Endometrial microvascular endothelial cells (primary cell): Measurements from ENCODE around the gene FLNB. TPM values are rescaled to one million over a fixed set of nuclear protein-coding genes. Genes with fewer than 3 reads are reported as not detected.

ENCODE experiments used
- in situ Hi-C: cut with HindIII; loops from 2 replicates; pipeline ENCODE4 v1.10.0; 2017; ENCODE audit warnings: low sequenced_read_pairs, low pct_unique_long_range_greater_than_20kb; ENCODE audit errors: inconsistent ontology term
- total RNA-seq: library from RNA; depleted of rRNA; stranded (reverse); fragments of >200 nt; gene quantifications from one replicate; pipeline ENCODE4 v1.2.3, GENCODE V29; 2015; ENCODE audit errors: inconsistent ontology term

Gene FLNB
- 503 TPM for total RNA-seq

GRCh38 chr3:58008141-58009025, at the start of gene FLNB:
Gene FLNB, plus strand, starts transcription at chr3:58008422. Its CDS starts 143 bp downstream, at chr3:58008565.
- in situ Hi-C loops, result no loop called here

DNA sequence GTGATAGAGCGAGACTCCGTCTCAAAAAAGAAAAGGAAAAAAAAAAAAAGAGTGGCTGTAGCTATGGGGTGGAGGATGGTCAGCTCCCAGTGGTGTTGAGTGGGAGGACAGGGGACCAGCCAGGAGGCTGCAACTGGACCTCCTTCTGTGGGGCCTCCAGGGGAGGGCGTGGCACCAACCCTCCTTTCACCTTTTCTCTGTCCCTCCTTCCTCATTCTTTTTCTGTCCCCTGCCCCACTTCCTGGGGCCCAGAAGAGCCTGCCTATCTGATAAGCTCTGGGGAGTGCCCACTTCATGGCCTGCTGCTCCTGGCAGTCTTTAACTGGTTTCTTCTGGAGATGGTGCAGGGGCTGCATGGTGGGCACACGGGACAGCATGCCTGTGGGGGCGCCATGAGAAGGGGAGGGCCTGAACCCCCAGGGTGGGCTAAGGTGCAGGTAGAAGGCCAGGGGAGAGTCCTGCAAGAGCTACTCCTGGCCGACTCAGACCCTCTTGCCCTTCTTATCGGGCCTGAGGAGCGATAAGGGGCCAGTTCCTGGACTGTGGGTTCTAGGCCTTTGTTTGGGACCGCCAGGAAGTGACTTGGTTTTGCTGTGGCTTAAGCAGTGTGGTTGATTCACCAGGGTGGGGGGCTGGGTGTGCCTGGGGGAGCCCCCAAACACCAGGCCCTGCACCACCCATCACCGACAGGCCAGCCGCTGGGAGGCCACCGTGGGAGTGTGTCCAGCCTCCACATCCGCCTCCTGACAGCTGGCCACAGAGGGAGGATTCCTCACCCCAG, 49.4 kb upstream of the FLNB start:
- in situ Hi-C loops, result no loop called here

GRCh38 chr3:57959423-57960173, 48.6 kb upstream of the FLNB start:
- in situ Hi-C loops, result no loop called here

- in situ Hi-C loops, result no loop called here
Measured at GRCh38 chr3:57960174-57960505, 48.1 kb upstream of the FLNB start.

DNA sequence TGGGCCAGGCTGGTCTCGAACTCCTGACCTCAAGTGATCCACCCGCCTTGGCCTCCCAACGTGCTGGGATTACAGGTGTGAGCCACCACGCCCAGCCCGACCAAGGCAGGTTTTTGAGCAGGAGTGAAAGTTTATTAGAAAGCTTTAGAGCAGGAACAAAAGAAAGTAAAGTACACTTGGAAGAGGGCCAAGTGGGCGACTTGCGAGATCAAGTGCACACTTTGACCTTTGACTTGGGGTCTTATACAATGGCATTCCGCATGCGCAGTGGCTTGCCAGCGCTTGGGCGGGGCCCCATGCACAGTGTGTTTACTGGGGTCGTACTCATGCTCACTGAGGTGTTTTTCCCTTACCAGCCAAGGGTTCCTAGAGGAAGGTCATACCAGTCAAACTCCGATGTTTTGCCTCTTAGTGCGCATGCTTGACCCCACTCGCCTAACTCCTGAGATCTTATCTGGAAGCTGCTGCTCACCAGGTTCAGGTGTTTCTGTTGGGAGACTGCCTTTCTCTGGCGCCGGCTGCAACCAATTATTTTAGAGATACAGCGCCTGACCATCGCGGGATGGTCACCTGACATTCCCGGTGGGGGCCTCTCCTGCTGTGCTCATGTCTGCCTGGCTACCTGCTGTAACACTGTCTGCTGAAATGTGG, 46.9 kb upstream of the FLNB start:
- in situ Hi-C loops, result no loop called here

- in situ Hi-C loops, result no loop called here
Measured at GRCh38 chr3:57961828-57962447, 46.3 kb upstream of the FLNB start.

DNA sequence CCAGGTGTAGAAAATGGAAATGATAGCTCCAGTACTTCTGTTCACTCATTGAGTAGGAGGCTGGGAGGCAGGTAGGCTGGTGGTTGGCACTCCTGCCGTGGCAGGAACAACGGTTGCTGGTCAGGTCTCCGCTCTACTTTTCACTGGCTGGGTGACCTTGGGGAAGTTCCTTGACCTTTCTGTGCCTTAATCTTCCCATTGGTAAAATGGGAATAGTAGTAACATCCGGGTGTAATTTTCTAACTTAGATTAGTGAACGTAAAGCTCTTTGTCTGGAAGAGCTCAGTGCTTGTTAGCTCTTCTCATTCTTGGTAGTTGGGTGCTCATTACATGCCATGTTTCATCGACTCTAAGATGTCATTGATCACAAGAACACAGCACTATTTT, 45.8 kb upstream of the FLNB start:
- in situ Hi-C loops, result no loop called here

DNA sequence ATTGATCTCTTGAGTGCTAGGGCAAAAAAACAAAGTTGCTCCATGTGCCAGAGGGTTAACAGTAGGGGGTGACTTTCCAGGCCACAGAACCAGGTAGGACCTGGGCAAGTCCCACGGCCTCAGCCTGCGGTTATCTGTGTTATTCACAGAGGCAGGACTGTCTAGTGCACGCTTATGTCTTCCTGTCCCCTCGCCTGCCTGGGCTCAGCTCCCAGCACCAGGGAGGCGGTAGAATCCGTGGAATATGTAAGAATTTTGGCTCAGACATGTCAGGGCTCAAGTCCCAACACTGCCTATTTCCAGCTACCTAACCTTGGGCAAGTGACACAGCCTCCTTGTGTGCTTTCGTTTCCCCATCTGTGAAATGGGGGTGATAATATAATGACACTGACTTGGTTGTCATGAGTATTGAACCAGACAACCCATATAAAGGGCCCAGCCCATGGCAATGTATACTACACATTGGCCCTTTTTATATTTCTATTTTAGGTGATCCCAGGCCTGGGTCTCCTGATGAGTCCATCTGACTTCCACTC, 44.3 kb upstream of the FLNB start:
- in situ Hi-C loops, result no loop called here

DNA sequence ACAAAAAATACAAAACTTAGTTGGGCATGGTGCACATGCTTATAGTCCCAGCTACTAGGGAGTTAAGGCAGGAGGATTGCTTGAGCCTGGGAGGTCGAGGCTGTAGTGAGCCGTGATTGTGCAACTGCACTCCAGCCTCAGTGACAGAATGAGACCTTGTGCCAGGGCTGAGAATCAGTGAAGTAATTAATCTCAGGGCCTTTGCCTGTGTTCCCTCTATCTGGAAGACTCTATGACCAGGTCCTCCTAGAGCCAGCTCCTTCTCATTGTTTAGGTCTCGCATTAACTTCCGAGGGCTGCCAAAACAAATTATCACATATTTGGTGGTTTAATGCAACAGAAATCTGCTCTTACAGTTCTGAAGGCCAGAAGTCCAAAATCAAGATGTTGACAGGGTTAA, 41.4 kb upstream of the FLNB start:
- in situ Hi-C loops, result no loop called here

DNA sequence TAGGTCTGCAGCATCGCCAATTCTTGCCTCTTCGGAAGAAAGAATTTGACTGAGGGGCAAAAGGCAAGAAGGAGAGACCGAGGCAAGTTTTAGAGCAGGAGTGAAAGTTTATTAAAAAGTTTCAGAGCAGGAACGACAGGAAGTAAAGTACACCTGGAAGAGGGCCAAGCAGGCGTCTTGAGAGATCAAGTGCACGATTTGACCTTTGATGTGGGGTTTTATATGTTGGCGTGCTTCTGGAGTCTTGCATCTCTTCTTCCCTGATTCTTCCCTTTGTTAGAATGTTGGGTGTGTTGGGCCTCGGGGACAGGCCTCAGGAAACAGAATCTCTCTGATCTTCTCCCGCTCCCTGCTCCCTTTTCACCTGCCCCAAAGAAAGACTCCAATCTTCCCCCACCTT, 40.6 kb upstream of the FLNB start:
- in situ Hi-C loops, result no loop called here

GRCh38 chr3:57968501-57968900, 39.7 kb upstream of the FLNB start:
- in situ Hi-C loops, result no loop called here

- in situ Hi-C loops, result no loop called here
Measured at GRCh38 chr3:57971975-57972374, 36.2 kb upstream of the FLNB start.

DNA sequence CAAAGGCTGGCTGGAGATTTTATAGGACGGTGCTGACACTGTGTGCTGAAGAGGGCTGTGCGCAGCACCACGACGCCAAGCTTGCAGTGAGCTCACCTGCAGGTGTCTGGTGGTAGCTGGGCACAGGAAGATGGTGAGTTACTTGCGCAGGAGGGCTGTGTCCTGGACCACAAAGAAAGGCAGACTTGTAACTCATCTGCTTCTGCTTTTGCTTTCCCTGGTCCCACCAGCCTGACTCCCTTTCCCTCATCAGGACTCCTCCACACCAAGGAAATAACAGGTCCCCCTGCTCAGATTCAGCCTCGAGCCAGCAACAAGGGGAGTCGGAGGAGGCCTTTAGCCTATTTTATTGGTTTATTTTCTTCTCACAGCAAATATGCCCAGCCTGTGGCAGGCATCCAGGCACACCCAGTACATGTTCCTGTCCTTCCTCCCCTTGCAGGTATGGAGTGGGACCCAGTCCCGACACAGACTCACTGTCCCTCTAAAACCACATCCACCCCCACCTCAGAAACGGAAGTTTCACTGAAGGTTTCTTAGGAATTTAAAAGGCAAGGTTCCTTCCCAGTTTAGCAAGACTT, 35.6 kb upstream of the FLNB start:
- in situ Hi-C loops, result no loop called here

DNA sequence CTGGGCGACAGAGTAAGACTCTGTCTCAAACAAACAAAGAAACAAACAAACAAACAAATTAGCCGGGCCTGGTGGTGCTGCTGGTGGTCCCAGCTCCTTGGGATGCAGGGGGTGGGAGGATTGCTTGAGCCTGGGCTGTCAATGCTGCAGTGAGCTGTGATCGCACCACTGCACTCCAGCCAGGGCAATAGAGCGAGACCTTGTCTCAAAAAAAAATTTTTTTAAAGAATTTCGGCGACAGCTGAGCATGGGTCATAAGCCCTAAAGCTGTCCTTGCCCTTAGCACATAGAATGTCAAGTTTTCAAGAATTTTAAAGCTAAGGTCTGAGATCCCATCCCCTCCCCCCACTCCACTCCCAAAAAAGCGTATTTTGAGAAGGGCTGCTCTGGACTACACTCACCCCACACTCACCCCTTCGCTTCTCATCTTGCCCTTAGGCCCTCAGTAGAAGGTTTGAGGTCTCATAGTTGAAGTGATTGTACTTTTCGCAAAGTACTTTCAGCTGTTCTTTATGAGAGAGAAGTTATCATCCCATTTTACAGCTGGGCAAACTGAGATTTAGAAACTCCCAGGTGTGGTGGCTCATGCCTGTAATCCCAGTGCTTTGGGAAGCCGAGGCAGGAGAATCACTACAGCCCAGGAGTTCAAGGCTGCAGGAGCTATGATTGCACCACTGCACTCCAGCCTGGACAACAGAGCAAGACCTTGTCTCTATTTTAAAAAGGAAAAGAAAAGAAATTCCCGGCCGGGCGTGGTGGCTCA, 34.3 kb upstream of the FLNB start:
- in situ Hi-C loops, result no loop called here

DNA sequence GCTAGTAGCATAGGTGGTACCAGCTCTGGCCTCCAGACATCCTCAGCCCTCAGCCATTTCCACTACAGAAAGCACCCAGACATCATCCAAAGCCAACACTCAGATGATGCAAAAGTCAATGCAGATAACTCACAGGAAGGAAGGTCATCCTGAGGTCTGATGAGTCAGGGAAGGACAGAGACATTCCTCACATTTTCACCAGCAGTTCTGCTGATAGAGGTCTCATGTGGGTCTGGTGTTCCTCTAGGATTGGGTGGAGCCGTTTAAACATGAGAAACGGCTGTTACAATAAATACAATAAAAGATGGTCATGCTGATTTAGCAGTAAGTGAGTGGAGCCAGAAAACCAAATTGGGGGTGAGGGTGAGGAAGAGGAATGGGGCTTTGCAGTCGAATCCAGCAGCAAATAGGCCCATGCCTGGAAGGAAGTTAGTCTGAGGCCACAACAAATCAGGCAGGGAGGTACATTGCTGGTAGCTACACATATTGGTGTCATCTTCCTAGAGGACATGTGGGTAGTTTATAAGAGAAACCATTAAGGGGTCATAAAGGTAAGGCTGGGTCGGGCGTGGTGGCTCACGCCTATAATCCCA, 33.3 kb upstream of the FLNB start:
- in situ Hi-C loops, result no loop called here

- in situ Hi-C loops, result no loop called here
Measured at GRCh38 chr3:57977818-57978235, 30.4 kb upstream of the FLNB start.

GRCh38 chr3:57978316-57978715, 29.9 kb upstream of the FLNB start:
- in situ Hi-C loops, result no loop called here
